ENCODE data around the gene WNT9B.

WNT9B gene

DNA sequence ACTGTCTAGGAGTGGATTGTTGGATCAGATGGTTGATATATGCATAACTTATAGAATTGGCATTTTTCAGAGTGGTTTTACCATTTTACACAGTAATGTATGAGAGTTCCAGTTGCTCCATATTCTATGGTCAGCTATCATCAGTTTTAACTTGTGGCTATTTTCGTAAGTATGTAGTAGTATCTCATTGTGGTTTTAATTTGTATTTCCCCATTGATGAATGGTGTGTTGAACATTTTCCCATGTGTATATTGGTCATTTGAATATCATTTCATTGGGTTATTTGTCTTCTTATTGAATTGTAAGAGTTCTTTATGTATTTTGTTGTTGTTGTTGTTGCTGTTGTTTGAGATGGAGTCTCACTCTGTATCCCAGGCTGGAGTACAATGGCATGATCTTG, 6.2 kb downstream of the WNT9B start:
- no peak for DNase-seq (ENCODE audit: low spot score)

DNA sequence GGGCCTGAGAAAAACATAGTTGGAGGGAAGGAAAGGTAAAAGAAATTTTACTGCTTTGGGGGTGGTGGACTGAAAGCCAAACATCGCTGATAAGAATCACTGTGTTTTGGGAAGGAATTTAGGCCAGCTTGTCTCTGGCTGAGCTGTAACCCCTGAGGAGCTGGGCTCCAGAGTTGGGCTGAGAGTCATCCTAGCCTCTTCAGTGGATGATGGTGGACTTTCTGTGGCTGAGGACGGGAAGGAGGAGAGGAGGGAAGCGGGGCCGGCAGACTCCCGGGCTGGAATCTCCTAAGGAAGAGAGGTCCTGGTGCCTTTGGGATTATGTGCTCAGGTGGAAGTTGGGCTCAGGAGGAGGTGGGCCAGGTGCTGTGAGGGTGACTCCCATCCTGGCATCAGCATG, 8.6 kb downstream of the WNT9B start:
- DNase-seq (ENCODE audit: low spot score) = no peak

DNA sequence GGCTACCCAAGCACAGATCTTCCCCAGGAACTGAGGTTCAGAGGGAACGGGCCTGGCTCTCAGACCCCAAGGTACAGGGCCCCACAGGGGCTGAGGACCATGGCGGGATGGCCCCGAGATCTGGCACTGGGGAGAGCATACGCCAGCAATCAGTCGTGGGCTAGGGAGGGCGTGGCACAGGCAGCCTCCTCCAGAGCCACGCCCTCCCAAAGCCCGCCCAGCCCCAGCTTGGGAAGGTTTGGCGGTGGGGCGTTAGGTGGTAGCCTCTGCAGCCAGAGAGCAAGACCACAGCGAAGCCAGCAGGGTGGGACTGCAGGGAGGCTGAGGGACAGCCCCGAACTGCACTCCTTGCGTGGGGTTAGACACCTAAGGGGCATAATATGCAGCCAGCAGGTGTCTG, 11.6 kb downstream of the WNT9B start:
- no peak for DNase-seq (ENCODE audit: low spot score)

DNA sequence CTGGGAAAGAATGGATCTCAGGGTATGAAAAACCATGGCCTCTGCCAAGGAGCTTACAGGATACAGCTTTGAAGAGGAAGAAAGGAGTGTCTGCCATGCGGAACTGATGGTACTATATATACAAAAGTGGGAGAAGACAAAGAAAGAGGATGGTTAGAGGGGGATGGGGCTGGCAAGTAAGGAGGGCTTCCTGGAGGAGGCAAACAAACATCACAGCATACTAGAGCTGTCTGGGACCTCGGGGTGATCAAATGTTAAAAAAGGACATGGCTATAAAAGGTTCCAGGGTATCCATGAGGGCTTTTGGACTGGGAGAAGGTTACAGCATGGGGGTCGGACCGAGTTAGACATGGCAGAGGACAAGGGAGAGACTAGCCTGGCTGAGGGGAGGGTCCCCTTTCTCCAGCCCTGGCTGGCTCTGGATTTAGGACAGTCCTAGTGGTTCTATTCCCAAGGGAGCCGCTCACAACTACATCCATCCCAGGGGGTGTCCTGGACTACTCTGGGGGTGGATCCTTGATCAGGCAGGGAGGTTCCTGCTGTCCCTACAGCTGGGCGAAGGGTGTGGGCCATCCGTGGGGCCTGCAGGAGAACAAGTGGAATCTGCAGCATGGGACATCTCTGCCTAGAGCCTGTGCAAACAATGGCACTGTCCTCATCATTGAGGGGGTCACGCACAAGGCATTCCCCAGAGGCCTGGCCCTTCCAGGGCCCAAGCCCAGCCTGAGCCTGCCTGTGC, 12.2 kb downstream of the WNT9B start:
- DNase-seq (ENCODE audit: low spot score) = no peak

DNA sequence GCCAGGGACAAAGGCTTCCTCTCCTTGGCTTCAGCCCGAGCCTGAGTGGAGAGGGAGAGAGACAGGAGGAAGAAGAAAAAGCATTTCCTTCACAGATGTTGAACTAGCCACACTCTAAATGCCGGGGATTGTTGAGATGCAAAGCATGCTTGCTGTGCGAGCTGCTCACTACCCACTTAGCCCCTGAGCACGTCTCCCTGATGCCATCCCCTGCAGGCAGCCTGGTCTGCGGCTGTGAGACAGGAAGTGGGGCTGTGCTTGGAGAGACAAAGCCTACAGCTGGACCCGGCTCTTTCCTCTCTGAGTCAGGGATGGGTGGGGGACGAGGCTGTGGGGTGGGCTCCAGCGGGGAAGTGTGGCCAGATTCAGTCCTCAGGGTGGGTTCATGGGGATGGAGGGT, 13.7 kb downstream of the WNT9B start:
- no peak for DNase-seq (ENCODE audit: low spot score)

DNA sequence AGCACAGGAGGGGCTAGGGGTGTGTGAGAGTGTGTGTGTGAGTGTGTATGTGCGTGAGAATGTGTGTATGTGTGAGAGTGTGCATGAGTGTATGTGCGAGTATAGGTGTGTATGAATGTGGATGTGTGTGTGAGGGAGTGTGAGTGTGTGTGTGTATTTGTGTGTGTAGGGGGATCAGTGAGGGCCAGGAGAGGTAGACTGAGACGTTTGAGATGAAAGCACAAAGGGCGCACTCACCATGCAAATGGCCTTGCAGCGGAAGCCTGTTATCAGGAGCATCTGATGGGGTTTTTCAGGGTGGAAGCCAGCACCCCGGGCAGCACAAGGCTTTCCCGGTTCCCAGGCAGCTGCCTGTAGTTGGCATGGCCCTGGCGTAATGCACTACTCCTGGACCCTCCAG, 14.9 kb downstream of the WNT9B start:
- DNase-seq (ENCODE audit: low spot score) = no peak

DNA sequence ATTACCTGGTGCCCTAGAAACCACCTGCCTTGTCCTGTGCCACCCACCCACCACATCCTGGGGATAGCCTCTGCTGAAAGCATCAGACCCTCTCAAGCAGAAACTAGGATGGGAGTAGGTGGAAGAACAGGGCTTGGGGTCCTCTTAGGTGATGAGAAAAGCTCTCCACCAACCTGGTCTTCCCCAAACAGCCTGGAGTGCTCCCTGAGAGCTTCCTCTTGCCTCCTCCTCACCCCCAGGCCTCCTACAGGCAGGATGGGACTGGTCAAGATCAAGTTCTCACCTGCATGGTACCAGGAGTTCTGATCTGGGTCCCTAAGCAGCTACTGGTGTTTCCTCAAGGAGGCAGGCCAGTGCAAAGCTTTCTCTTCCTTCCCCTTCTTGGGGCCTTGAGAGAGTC, 15.4 kb downstream of the WNT9B start:
- DNase-seq (ENCODE audit: low spot score) = no peak

DNA sequence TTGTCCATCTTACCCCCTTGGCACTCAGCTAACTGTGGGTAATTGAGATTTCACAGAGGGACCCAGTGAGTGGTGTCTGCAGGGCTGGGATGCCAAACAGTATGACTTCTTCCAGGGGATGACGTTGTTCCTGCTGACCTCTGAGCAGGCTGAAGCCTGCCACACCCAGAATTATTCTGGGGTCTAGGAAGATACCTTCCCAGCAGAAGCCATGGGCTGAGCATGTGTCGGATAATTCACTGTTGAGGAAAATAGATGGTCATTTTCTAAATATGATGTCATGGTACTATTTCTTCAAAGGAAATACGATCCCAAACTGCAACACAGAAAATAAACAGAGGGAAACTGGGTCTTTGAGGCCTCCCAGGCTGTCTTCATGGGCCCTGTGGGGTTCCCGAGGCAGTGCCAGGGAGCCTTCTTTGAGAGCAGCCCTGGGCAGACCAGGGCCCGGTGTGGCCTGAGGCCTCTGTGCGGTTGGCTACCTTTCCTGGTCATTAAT, 17.4 kb downstream of the WNT9B start:
- no peak for DNase-seq (ENCODE audit: low spot score)

DNA sequence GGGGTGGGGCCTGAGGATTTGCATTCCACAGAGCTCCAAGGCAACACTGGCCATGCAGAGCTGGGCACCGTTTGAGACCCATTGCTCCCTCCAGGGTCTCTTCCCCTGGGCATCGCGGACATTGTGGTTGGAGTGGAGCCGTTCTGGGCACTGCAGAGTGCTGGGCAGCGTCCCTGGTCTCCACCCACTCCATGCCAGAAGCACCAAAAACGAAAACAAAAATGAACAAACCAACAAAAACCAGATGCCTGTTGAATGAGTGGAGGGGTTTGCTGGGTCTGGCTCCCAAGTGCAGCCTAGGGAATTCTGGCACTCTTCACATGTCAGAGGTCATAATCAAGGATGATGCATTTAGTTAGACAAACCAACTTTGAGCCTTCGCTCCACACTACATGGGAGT, 17.9 kb downstream of the WNT9B start:
- DNase-seq (ENCODE audit: low spot score) = no peak

DNA sequence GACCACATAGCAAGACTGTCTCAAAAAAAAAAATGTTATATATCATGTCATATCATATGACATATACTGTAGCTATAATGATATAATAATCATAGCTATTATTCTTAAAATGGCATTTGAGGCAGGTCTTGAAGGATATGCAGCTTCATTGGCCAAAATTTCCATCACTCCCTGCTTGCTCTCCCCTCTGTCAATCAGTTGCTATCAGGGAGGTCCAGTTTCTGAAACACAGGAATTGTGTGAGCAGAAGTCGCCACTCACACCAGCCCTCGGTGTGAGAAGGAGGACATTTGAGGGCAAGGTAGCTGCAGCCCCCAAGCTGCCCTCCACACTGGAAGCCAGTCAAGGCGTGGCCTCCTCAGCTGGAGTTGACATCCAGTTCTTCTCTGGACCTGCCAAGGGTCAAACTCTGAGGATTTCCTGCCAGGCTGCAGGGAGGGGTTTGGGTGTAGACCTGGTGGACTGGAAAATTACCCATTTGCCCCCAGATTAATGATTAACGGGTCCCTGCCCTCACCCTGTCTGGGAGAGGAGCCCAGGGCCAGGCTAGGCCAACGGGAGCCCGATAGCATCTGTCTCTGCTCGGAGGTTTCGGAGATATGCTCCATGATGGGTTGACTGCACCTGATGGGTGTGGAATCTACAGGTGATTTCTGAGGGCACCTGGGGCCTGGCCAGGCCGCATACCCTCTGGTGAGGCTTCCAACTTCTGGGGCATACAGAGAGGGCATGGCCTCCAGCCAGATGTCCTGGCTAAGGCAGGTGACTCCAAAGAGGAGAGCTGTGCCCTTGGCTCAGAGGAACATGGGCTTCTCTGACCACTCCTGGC, 18.8 kb downstream of the WNT9B start:
- DNase-seq (ENCODE audit: low spot score) = no peak

DNA sequence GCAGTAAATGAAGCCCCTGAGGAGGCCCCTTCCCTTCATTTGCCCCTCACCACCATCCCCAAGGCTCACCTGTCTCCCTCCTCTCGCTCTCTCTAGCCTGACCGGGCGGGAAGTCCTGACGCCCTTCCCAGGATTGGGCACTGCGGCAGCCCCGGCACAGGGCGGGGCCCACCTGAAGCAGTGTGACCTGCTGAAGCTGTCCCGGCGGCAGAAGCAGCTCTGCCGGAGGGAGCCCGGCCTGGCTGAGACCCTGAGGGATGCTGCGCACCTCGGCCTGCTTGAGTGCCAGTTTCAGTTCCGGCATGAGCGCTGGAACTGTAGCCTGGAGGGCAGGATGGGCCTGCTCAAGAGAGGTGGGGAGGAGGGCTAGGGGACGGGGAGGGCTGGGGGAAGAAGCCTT, 21.0 kb downstream of the WNT9B start:
- DNase-seq (ENCODE audit: low spot score) = no peak

DNA sequence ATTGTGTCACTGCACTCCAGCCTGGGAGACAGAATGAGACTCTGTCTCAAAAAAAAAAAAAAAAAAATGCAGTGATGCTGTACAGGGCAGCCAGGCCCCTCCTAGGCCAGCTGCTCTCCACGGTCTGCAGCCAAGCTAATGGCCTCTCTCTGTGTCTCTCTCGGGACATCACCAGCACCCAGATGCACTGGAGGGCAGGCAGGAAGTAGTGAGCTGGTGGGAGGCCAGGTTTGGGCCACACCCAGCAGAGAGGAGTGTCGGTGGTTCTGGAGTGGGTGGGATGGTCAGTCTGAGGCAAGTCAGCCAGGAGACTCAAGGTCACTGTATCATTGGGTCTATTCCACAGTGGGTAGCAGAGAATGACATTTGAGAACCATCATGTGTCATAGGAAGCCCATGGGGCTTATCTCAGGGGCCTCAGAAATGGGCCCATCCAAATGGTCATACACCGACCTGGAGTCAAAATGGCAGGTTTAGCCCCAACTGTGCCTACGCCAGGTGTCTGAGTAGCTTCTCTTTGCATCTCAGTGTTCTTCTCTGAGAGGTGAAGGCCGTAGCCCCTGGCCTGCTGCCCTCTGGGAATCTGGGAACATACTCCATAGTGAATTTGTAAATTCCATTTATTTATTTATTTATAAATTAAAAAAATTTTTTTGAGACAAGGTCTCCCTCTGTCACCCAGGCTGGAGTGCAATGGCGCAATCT, 22.7 kb downstream of the WNT9B start:
- no peak for DNase-seq (ENCODE audit: low spot score)

DNA sequence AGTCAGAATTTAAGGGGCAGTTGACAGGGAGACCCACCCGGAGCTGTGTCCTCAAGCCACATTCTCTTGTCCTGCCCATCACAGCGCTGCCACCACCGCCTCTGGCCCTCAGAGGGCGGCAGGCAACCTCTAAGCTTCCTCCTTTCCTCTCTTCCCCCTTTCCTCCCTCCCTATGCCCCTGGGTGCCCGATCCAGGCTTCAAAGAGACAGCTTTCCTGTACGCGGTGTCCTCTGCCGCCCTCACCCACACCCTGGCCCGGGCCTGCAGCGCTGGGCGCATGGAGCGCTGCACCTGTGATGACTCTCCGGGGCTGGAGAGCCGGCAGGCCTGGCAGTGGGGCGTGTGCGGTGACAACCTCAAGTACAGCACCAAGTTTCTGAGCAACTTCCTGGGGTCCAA, 23.5 kb downstream of the WNT9B start:
- DNase-seq (ENCODE audit: low spot score) = no peak

DNA sequence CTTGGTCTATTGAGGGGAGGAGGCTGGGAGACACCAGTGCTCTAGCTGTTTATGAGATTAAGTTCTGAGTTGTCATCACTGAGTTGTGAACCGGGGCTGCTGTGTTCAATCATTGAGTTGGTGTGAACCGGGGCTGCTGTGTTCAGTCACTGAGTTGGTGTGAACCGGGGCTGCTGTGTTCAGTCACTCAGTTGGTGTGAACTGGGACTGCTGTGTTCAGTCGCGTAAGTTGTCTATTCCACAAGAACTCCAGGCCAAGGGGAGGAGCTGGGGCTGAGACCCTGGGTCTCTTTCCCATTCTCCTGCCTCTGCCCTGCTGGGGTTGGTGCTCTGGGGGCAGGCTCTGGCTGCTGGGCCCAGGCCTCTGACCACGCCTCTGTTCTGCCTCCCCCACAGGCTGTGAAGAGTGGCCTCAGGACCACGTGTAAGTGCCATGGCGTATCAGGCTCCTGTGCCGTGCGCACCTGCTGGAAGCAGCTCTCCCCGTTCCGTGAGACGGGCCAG, 24.5 kb downstream of the WNT9B start:
- DNase-seq (ENCODE audit: low spot score) = no peak

DNA sequence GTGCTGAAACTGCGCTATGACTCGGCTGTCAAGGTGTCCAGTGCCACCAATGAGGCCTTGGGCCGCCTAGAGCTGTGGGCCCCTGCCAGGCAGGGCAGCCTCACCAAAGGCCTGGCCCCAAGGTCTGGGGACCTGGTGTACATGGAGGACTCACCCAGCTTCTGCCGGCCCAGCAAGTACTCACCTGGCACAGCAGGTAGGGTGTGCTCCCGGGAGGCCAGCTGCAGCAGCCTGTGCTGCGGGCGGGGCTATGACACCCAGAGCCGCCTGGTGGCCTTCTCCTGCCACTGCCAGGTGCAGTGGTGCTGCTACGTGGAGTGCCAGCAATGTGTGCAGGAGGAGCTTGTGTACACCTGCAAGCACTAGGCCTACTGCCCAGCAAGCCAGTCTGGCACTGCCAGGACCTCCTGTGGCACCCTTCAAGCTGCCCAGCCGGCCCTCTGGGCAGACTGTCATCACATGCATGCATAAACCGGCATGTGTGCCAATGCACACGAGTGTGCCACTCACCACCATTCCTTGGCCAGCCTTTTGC, 25.0 kb downstream of the WNT9B start:
- DNase-seq (ENCODE audit: low spot score) = no peak

DNA sequence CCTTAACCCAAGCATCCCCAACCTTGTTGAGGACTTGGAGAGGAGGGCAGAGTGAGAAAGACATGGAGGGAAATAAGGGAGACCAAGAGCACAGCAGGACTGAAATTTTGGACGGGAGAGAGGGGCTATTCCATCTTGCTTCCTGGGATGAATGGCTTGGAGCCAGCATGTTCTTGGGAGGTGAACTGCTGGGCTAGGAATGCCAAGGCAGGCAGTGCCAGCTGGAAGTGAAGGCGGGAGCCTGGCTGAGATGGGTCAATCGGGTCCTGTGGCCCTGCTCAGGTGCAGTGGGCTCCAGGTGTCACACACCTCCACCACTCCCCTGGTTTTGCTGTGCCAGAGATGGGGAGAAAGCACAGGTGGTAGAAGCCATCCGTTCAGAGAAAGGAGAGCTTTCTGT, 25.5 kb downstream of the WNT9B start:
- DNase-seq (ENCODE audit: low spot score) = no peak

DNA sequence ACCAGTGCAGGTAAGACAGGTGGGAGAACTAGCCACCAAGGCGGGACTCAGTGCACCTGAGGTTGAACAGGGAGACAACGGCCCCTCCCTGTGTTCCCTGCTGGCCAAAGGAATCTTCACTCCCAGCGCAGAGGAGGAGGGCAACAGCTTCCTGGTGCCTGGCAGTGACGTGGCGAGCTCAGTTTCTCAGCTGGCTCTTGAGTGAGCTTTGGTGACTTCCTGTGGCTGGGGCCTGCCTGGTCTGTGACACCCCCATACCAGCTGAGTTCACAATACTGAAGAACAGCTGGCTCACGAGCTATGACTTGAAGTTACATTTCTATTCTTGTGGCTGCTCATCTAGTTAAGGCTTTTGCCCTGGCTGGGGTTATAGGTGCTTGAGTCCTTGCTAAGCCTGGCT, 26.1 kb downstream of the WNT9B start:
- DNase-seq (ENCODE audit: low spot score) = no peak

DNA sequence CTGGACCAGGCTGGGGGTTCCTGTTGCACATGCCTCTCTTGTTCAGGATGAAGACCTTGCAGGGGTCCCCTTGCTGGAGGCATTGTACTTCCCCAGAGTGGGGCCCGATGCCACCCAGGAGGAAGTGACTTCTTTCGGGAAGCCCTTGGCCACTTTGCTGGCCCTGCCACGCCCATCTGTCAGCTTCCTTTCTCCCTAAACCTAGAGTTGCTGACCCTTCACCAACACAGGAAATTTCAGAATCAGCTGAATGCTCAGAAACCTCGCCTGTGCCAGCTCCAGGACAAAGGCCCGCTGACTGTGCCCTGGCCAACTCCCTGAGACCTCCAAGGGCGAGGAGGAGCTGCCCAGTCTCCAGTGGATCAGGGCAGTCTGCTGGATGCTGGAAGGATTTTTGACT, 26.7 kb downstream of the WNT9B start:
- peak; percentile 58 for DNase-seq (ENCODE audit: low spot score)

DNA sequence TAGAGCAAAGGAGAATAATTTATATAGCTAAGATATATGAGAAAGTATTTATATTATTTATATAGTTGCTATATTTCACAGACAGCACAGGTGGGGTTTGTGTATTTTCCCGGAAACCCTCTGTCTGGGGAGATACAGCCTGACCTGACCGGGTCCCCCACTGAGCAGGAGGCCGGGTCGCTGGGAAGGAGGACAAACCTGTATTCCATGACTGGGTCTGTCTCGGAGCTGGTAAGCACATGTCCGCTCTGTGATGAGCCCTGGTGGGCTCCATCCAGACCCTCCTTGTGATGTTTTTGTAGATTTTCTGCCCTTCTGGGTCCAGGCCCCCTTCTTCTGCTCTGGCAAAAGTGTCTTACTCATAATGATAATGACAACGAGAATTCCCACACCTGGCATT, 27.7 kb downstream of the WNT9B start:
- DNase-seq (ENCODE audit: low spot score) = no peak

DNA sequence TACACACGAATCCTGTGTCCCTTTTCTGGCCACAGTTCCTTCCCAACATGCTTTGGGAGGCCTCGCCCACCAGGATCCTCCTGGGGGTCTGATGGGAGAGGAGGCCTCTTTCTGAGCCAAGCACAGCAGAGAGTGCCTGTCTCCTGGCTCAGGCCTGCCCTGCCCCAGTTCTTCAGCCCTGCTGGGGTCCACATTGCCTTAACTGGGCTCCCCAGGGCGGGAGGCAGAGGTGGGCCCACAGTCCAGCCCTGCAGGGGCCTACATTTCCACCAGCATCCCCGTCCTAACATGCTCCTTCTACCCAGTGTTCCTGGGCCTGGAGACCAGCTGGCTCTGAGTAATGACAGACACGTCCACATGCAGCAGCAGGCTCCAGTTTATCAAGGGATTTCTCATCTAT, 29.6 kb downstream of the WNT9B start:
- DNase-seq (ENCODE audit: low spot score) = no peak

DNA sequence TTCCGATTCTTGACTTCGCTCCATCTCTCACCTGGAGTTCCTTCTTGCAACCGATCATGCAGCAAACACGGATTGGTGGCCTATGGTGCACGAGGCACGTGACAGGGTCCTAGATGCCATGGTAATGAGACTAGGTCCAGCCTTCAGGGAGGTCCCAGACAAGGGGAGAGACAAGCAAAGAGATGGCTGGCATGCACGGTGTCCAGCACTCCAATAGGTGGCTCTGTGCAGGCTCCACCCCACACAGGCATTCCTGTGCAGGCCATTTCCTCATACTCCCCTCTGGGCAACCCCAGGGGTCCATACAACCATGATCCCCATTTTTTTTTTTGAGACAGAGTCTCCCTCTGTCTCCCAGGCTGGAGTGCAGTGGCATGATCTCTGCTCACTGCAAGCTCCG, 31.3 kb downstream of the WNT9B start:
- no peak for DNase-seq (ENCODE audit: low spot score)

DNA sequence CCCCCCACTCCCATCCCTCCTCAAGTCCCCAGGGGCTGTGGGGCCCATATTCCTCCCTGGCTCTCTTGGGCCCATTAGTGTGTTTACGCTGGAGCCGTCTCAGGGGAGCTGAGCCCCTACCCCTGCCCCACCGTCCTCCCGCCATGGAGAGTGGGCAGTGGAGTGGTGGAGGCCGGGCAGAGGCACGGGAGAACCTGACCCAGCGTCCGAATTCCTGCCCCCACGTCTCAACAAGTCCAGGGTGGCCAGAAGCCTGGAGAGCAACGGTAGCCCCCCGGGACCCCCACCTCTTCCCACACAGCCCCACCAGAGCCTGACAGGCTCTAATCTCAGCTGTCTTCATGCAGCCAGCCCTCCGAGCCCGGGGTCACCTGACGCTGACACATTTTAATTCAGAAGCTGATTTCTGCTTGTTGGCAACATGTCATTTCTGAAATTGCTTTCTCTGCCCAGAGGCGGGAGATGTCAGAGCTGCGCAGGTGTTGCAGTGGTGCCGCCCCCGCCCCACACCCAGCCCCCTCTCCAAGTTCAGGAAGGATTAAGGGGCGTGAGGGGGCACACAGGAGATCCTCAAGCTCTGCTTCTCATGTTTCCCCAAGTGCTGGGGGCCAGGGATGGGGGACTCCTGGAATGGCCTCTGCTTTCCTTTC, 32.6 kb downstream of the WNT9B start:
- DNase-seq (ENCODE audit: low spot score) = no peak
